SK-N-SH (cell line): Measurements from ENCODE around the gene RMI2. TPM values are rescaled to one million over a fixed set of nuclear protein-coding genes. Genes with fewer than 3 reads are reported as not detected.

ENCODE experiments used
- CTCF ChIA-PET: fragments of 300-600, 350-600 bp; formaldehyde crosslinking; extraction: SDS; loops from one replicate; lab custom pipeline; 2021; lab: Yijun Ruan, JAX
- POLR2A ChIA-PET: fragments of 350-600 bp; sonication (Branson Sonifier 250); formaldehyde crosslinking; extraction: SDS; loops from one replicate; lab custom pipeline; 2020; ENCODE audit warnings: antibody characterized with exemption, inconsistent platforms; lab: Yijun Ruan, JAX
- DNase-seq: peaks from one replicate; pipeline ENCODE4 v3.0.0; 2012
- H2AFZ ChIP-seq: fragments of 200-600 bp; sonication (generic); 2 replicates; pipeline ENCODE4 v1.8.1; 2016; ENCODE audit warnings: antibody characterized with exemption, mild to moderate bottlenecking, low read depth
- H3F3A ChIP-seq: fragments of 200-600 bp; sonication (generic); replicated peaks from 2 replicates; pipeline ENCODE3; 2016; ENCODE audit warnings: antibody characterized with exemption, mild to moderate bottlenecking; ENCODE audit not compliant: insufficient read depth
- H3K27ac ChIP-seq, 2 experiments: fragments of 200-500 bp in 1 of 2; fragments of 200-600 bp in 1 of 2; sonication (Bioruptor generic) in 1 of 2; sonication (generic), shearing (Covaris generic) in 1 of 2; 2 replicates each; pipeline versions ENCODE4 v1.5.1 to v1.6.1; 2014 to 2016; ENCODE audit warnings: low read depth in 2 of 2, inconsistent platforms in 1 of 2, low read length in 1 of 2, mild to moderate bottlenecking in 1 of 2, mixed read lengths in 1 of 2
- H3K27me3 ChIP-seq: fragments of 200-600 bp; sonication (generic), shearing (Covaris generic); 2 replicates; pipeline ENCODE4 v1.6.1; 2016; ENCODE audit warnings: mixed run types; ENCODE audit not compliant: insufficient read depth
- H3K36me3 ChIP-seq, 2 experiments: fragments of 200-500 bp in 1 of 2; fragments of 200-600 bp in 1 of 2; sonication (Bioruptor generic) in 1 of 2; sonication (generic) in 1 of 2; replicated peaks in 1 of 2; 2 replicates each; pipeline versions ENCODE3 to v1.5.1; 2014 to 2016; ENCODE audit warnings: low read length in 1 of 2, mild to moderate bottlenecking in 1 of 2; ENCODE audit not compliant: insufficient read depth in 2 of 2, control insufficient read depth in 1 of 2
- H3K4me1 ChIP-seq, 2 experiments: fragments of 200-500 bp in 1 of 2; fragments of 200-600 bp in 1 of 2; sonication (Bioruptor generic) in 1 of 2; sonication (generic), shearing (Covaris generic) in 1 of 2; 2 replicates each; pipeline versions ENCODE4 v1.5.1 to v1.6.1; 2014 to 2016; ENCODE audit warnings: low read depth in 1 of 2, low read length in 1 of 2, mixed run types in 1 of 2; ENCODE audit not compliant: insufficient read depth in 2 of 2, control insufficient read depth in 1 of 2
- H3K4me2 ChIP-seq: fragments of 200-600 bp; sonication (generic), shearing (Covaris generic); 2 replicates; pipeline ENCODE4 v1.6.1; 2017; ENCODE audit warnings: mixed run types
- H3K4me3 ChIP-seq, 2 experiments: fragments of 200-500 bp in 1 of 2; fragments of 200-600 bp in 1 of 2; sonication (Bioruptor generic) in 1 of 2; sonication (generic), shearing (Covaris generic) in 1 of 2; 2 replicates each; pipeline versions ENCODE4 v1.5.1 to v1.8.1; 2014 to 2016; ENCODE audit warnings: low read depth in 2 of 2, inconsistent platforms in 1 of 2, low read length in 1 of 2, mild to moderate bottlenecking in 1 of 2, mixed read lengths in 1 of 2, moderate library complexity in 1 of 2
- H3K79me2 ChIP-seq: fragments of 200-600 bp; sonication (generic); 2 replicates; pipeline ENCODE4 v1.8.1; 2017; ENCODE audit warnings: mild to moderate bottlenecking; ENCODE audit not compliant: insufficient read depth
- H3K9ac ChIP-seq: fragments of 200-600 bp; sonication (generic); 2 replicates; pipeline ENCODE4 v1.6.1; 2017; ENCODE audit warnings: mixed run types
- H3K9me2 ChIP-seq: fragments of 200-600 bp; sonication (generic); 2 replicates; pipeline ENCODE4 v1.6.1; 2017; ENCODE audit warnings: mixed run types
- H3K9me3 ChIP-seq: fragments of 200-600 bp; sonication (generic); 2 replicates; pipeline ENCODE4 v1.6.1; 2017; ENCODE audit warnings: mixed run types, mild to moderate bottlenecking, moderate library complexity
- H4K20me1 ChIP-seq: fragments of 200-600 bp; sonication (generic); 2 replicates; pipeline ENCODE4 v1.6.1; 2017; ENCODE audit warnings: mild to moderate bottlenecking, mixed run types; ENCODE audit not compliant: insufficient read depth
- CHD2 ChIP-seq: fragments of 150-350 bp; IDR thresholded peaks from 2 replicates; pipeline ENCODE4 v1.6.1; 2018; ENCODE audit warnings: low read length; ENCODE audit not compliant: partially characterized antibody
- CTCF ChIP-seq: fragments of 200-600 bp; sonication (generic); IDR thresholded peaks from 2 replicates; pipeline ENCODE4 v1.6.1; 2017; ENCODE audit warnings: antibody characterized with exemption, mild to moderate bottlenecking, moderate library complexity
- ELF1 ChIP-seq: IDR thresholded peaks from 2 replicates; pipeline ENCODE4 v1.4.0; 2012
- EP300 ChIP-seq, 2 experiments: IDR thresholded peaks; 2 replicates each; pipeline versions ENCODE4 v1.4.0 to v1.6.1; 2012; ENCODE audit warnings: borderline replicate concordance in 1 of 2, low read depth in 1 of 2, low read length in 1 of 2
- EZH2phosphoT487 ChIP-seq: fragments of 200-600 bp; sonication (generic); IDR thresholded peaks from 2 replicates; pipeline ENCODE4 v1.6.1; 2017; ENCODE audit warnings: low read depth, mixed run types, mild to moderate bottlenecking, antibody characterized with exemption, moderate library complexity, borderline replicate concordance
- FOSL2 ChIP-seq: IDR thresholded peaks from 2 replicates; pipeline ENCODE4 v1.4.0; 2012; ENCODE audit warnings: low read depth, mild to moderate bottlenecking, moderate library complexity, borderline replicate concordance
- GABPA ChIP-seq: IDR thresholded peaks from 2 replicates; pipeline ENCODE4 v1.4.0; 2012; ENCODE audit warnings: low read depth, mild to moderate bottlenecking
- GATA2 ChIP-seq: sonication (generic); formaldehyde crosslinking; IDR thresholded peaks from 2 replicates; pipeline ENCODE4 v1.5.0; 2020; ENCODE audit warnings: mild to moderate bottlenecking, missing genetic modification reagents
- IRF3 ChIP-seq: fragments of 150-350 bp; IDR thresholded peaks from 2 replicates; pipeline ENCODE4 v1.6.1; 2016; ENCODE audit warnings: mild to moderate bottlenecking, low read depth, low read length
- JUND ChIP-seq: IDR thresholded peaks from 2 replicates; pipeline ENCODE4 v1.4.0; 2012
- MEF2A ChIP-seq: IDR thresholded peaks from 2 replicates; pipeline ENCODE4 v1.4.0; 2012; ENCODE audit warnings: low read depth, borderline replicate concordance
- NRF1 ChIP-seq: IDR thresholded peaks from 2 replicates; pipeline ENCODE4 v1.6.1; 2012; ENCODE audit warnings: low read depth, mild to moderate bottlenecking, low read length
- RFX5 ChIP-seq: IDR thresholded peaks from 2 replicates; pipeline ENCODE4 v1.6.1; 2012; ENCODE audit warnings: mild to moderate bottlenecking, improper control_type of control experiment, low read length
- RXRA ChIP-seq: IDR thresholded peaks from 2 replicates; pipeline ENCODE4 v1.4.0; 2012; ENCODE audit warnings: low read depth, mild to moderate bottlenecking, borderline replicate concordance
- SIN3A ChIP-seq: IDR thresholded peaks from 2 replicates; pipeline ENCODE4 v1.6.1; 2012; ENCODE audit warnings: low read depth, mild to moderate bottlenecking, low read length, moderate library complexity, borderline replicate concordance
- SMC3 ChIP-seq: IDR thresholded peaks from 2 replicates; pipeline ENCODE4 v1.6.1; 2012; ENCODE audit warnings: low read depth, low read length, improper control_type of control experiment
- TEAD4 ChIP-seq: IDR thresholded peaks from 2 replicates; pipeline ENCODE4 v1.4.0; 2012; ENCODE audit warnings: mild to moderate bottlenecking, borderline replicate concordance; ENCODE audit not compliant: insufficient read depth
- USF1 ChIP-seq: IDR thresholded peaks from 2 replicates; pipeline ENCODE4 v1.4.0; 2012; ENCODE audit warnings: low read depth, borderline replicate concordance
- USF2 ChIP-seq: fragments of 150-350 bp; IDR thresholded peaks from 2 replicates; pipeline ENCODE4 v1.6.1; 2017; ENCODE audit warnings: antibody characterized with exemption, low read length, low read depth, borderline replicate concordance
- YY1 ChIP-seq: IDR thresholded peaks from 2 replicates; pipeline ENCODE4 v1.4.0; 2012; ENCODE audit warnings: low read depth, mild to moderate bottlenecking
- WGBS: methylation state at CpG from one replicate; pipeline ENCODE4 v1.1.6; 2017; ENCODE audit warnings: low lambda C conversion rate; 5-methylcytosine and 5-hydroxymethylcytosine counted together
- polyA plus RNA-seq, 3 experiments: library from polyadenylated mRNA; depleted of rRNA; stranded (reverse); fragments of >200 nt; gene quantifications; 2 replicates each; pipeline ENCODE4 v1.2.3, GENCODE V29; 2012

Gene RMI2
- polyA plus RNA-seq, 1 of the 3 experiments (the other 2 are of a cell fraction), result 8.5 TPM

- H3K9me3 ChIP-seq, result no peaks in the 10 kb centered on the region
- H3K4me1 ChIP-seq, result peaks cover 0 to 8% of the 10 kb centered on the region in 2 experiments; a peak in 1 of 4 replicates
- WGBS, result 97% methylated on average over 3 of the region's 3 CpGs
- DNase-seq, result no peak
- H3K27ac ChIP-seq, result no peak overlapping the region
- TF ChIP-seq GABPA (no peak), USF2 (no peak), EZH2phosphoT487 (no peak), CTCF (no peak), ELF1 (no peak), GATA2 (CRISPR knock-in tag) (no peak), JUND (no peak), USF1 (no peak)
- H3K9me2 ChIP-seq, result no peaks in the 10 kb centered on the region
- POLR2A ChIA-PET, result no interaction called here
- H3K36me3 ChIP-seq, result no peaks in the 10 kb centered on the region
- no peaks in the 10 kb centered on the region for H3K27me3 ChIP-seq
- H3K9ac ChIP-seq, result no peak overlapping the region
- no peak overlapping the region for H3K4me3 ChIP-seq
- no peak overlapping the region for H2AFZ ChIP-seq
- no peaks in the 10 kb centered on the region for H3F3A ChIP-seq
- no peak overlapping the region for H3K4me2 ChIP-seq
- CTCF ChIA-PET, result no interaction called here
- H4K20me1 ChIP-seq, result no peaks in the 10 kb centered on the region
- no peaks in the 10 kb centered on the region for H3K79me2 ChIP-seq
These were observed 34.7 kb upstream of the RMI2 start for GRCh38 chr16:11310634-11310977.

GRCh38 chr16:11310997-11311561 is 34.2 kb upstream of the RMI2 start:
- Histone ChIP-seq H3K36me3 (no peaks in the 10 kb centered on the region), H2AFZ (no peak overlapping the region), H3K9ac (no peak overlapping the region), H3K9me3 (no peaks in the 10 kb centered on the region), H3K27ac (no peak overlapping the region), H3F3A (no peaks in the 10 kb centered on the region), H3K4me2 (no peak overlapping the region), H3K4me1 (peaks cover 0 to 8% of the 10 kb centered on the region in 2 experiments; a peak in 1 of 4 replicates), H3K4me3 (no peak overlapping the region), H3K79me2 (no peaks in the 10 kb centered on the region), H3K27me3 (no peaks in the 10 kb centered on the region), H3K9me2 (no peaks in the 10 kb centered on the region), H4K20me1 (no peaks in the 10 kb centered on the region)
- ChIA-PET CTCF (interaction anchor here (1.5 kb wide), 1 partner anchor 13 kb away, joined by 3 read pairs; no protein-coding TSS in a partner anchor), POLR2A (no interaction called here)
- WGBS, result 92% methylated on average over 10 of the region's 10 CpGs
- DNase-seq, result no peak
- no peak for TF ChIP-seq FOSL2
- TF ChIP-seq MEF2A, result no peak
- no peak for TF ChIP-seq GATA2 (CRISPR knock-in tag)
- no peak for TF ChIP-seq IRF3
- no peak for TF ChIP-seq RXRA
- TF ChIP-seq CHD2, result no peak
- no peak for TF ChIP-seq RFX5
- no peak for TF ChIP-seq SIN3A
- no peak for TF ChIP-seq TEAD4
- no peak for TF ChIP-seq EP300 (IDR thresholded peaks at IDR 0.05; ENCODE audit: borderline replicate concordance in 1 of 2, low read depth in 1 of 2, low read length in 1 of 2)
- TF ChIP-seq USF2, result no peak
- no peak for TF ChIP-seq CTCF
- TF ChIP-seq SMC3, result no peak
- no peak for TF ChIP-seq YY1
- no peak for TF ChIP-seq NRF1
